K562 (cell line): Measurements from ENCODE around the gene AFF3. TPM values are rescaled to one million over a fixed set of nuclear protein-coding genes. Genes with fewer than 3 reads are reported as not detected.

Experiments used
- RBM34 ChIP-seq: fragments of 200-400 bp; formaldehyde crosslinking; IDR thresholded peaks from 2 replicates; pipeline ENCODE4 v1.6.1; 2018; ENCODE audit warnings: low read length, borderline replicate concordance; ENCODE audit not compliant: insufficient read depth
- SRF ChIP-seq, 2 experiments: fragments of 250-450, 450-650 bp in 1 of 2; sonication (Bioruptor Pico) in 1 of 2; sonication (generic) in 1 of 2; formaldehyde crosslinking; IDR thresholded peaks; 2 replicates each; pipeline versions ENCODE4 v1.5.0 to v1.5.1; 2020 to 2022; ENCODE audit warnings: mild to moderate bottlenecking in 1 of 2, missing genetic modification reagents in 1 of 2
- THAP7 ChIP-seq: fragments of 250-450 bp; sonication (Bioruptor Pico); IDR thresholded peaks from 2 replicates; pipeline ENCODE4 v1.5.0; 2021
- ZBTB33 ChIP-seq: sonication (generic); formaldehyde crosslinking; IDR thresholded peaks from 2 replicates; pipeline ENCODE4 v1.8.1; 2023; ENCODE audit warnings: mild to moderate bottlenecking, missing genetic modification reagents
- ZBTB7A ChIP-seq: IDR thresholded peaks from 2 replicates; pipeline ENCODE4 v1.6.1; 2011; ENCODE audit warnings: low read depth, mild to moderate bottlenecking, low read length, moderate library complexity, borderline replicate concordance; ENCODE audit not compliant: control insufficient read depth
- ZNF146 ChIP-seq: IDR thresholded peaks from one replicate; pipeline ENCODE4 v1.6.1; 2018; ENCODE audit warnings: missing compliant biosample characterization; ENCODE audit not compliant: unreplicated experiment
- ZNF551 ChIP-seq: fragments of 250-450 bp; sonication (Bioruptor Pico); IDR thresholded peaks from 2 replicates; pipeline ENCODE4 v1.5.0; 2021; ENCODE audit warnings: mild to moderate bottlenecking, moderate library complexity
- polyA plus RNA-seq, 8 experiments: library from polyadenylated mRNA; depleted of rRNA in 4 of 8; stranded (reverse) in 5 of 8; unstranded in 3 of 8; fragments of >200 nt; fragmentation: Nextera tagmentation in 2 of 8; fragmentation: Illumina TruSeq in 1 of 8; extraction: Ambion mirVana in 2 of 8; extraction: Trizol in 1 of 8; gene quantifications; 2 replicates each; pipeline versions ENCODE4 v1.2.1 to v1.2.3, GENCODE V29; 2011 to 2014; ENCODE audit warnings: inconsistent platforms in 1 of 8, missing spikeins in 1 of 8
- total RNA-seq, 7 experiments: library from RNA; depleted of rRNA in 6 of 7; stranded (reverse); fragments of >200 nt in 6 of 7; fragmentation: Illumina TruSeq in 2 of 7; extraction: Trizol in 2 of 7; gene quantifications; 2 replicates each; pipeline versions ENCODE4 v1.2.1 to v1.2.3, GENCODE V29; 2011 to 2021; ENCODE audit warnings: low replicate concordance in 1 of 7
- TF ChIP-seq, protein P1 (sequence below): fragments of 250-450 bp; sonication (Bioruptor Pico); IDR thresholded peaks from 2 replicates; pipeline ENCODE4 v1.8.0; 2021; ENCODE audit warnings: moderate library complexity, mild to moderate bottlenecking, inconsistent platforms

The AFF3 gene
- total and polyA plus RNA-seq, 9 of the 15 experiments (the other 6 are each of a cell fraction or from before 2014, with no cell fraction given) = 0.02 to 0.11 TPM; not detected in 7

DNA sequence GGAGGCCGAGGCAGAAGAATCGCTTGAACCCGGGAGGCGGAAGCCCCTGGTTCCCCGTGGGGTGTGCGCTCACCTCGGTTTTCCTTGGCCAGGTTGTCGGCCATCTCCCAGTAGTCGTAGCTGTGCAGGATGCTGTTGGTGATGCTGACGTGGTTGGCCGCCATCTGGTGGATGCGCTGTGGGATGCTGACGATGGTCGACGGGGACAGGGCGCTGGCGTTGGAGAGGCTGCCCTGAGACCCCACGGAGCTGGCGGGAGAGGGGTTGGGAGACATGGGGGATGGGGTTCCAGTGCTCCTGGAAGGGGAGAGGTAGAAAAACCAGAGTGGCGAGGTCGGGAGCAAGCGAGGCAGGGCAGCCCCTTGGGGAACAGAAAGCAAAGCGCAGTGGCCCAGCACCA lies 588.2 kb downstream of the AFF3 start (continued):
- TF ChIP-seq ZBTB33 (CRISPR knock-in tag) (peak; percentile 94), THAP7 (no peak), SRF (CRISPR knock-in tag; IDR thresholded peaks at IDR 0.05) (no peak), ZNF146 (CRISPR knock-in tag) (no peak), ZNF551 (no peak), ZBTB7A (no peak), RBM34 (no peak)
- TF ChIP-seq, protein P1, sequence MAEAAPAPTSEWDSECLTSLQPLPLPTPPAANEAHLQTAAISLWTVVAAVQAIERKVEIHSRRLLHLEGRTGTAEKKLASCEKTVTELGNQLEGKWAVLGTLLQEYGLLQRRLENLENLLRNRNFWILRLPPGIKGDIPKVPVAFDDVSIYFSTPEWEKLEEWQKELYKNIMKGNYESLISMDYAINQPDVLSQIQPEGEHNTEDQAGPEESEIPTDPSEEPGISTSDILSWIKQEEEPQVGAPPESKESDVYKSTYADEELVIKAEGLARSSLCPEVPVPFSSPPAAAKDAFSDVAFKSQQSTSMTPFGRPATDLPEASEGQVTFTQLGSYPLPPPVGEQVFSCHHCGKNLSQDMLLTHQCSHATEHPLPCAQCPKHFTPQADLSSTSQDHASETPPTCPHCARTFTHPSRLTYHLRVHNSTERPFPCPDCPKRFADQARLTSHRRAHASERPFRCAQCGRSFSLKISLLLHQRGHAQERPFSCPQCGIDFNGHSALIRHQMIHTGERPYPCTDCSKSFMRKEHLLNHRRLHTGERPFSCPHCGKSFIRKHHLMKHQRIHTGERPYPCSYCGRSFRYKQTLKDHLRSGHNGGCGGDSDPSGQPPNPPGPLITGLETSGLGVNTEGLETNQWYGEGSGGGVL (CRISPR knock-in tag) = no peak
